Caco-2 (cell line): Measurements from ENCODE around the gene POLD1. TPM values are rescaled to one million over a fixed set of nuclear protein-coding genes. Genes with fewer than 3 reads are reported as not detected.

ENCODE experiments used
- BruUV-seq: library from RNA; stranded (reverse); fragments of 400-500 nt; replicated peaks from 2 replicates; lab custom pipeline; 2021; lab: Mats Ljungman, UMichigan
- CTCF ChIA-PET: fragments of 300-600 bp; sonication (Branson Sonifier 250); formaldehyde crosslinking; loops from one replicate; lab custom pipeline; 2022; ENCODE audit warnings: antibody characterized with exemption; lab: Charles Lee
- POLR2A ChIA-PET: fragments of 300-600 bp; sonication (Branson Sonifier 250); formaldehyde crosslinking; loops from one replicate; lab custom pipeline; 2022; ENCODE audit warnings: antibody characterized with exemption; lab: Charles Lee
- DNase-seq, 2 experiments: peaks; one replicate each; pipeline versions ENCODE4 v3.0.0 to v3.0.0-alpha.2; 2020 to 2022
- H3K27me3 ChIP-seq: replicated peaks from 2 replicates; pipeline ENCODE4 v1.6.0; 2011; ENCODE audit warnings: low read length; ENCODE audit not compliant: control insufficient read depth, insufficient read depth
- H3K36me3 ChIP-seq: 2 replicates; pipeline ENCODE4 v1.5.1; 2011; ENCODE audit warnings: low read length; ENCODE audit not compliant: control insufficient read depth, insufficient read depth
- H3K4me1 ChIP-seq: fragments of 250-450 bp; sonication (Bioruptor Pico); 2 replicates; pipeline ENCODE4 v1.5.1; 2020; ENCODE audit warnings: mild to moderate bottlenecking
- H3K4me3 ChIP-seq: 2 replicates; pipeline ENCODE4 v1.5.1; 2011; ENCODE audit warnings: low read depth, mild to moderate bottlenecking, control low read depth, low read length
- H3K9me3 ChIP-seq: fragments of 250-450 bp; sonication (Bioruptor Pico); 2 replicates; pipeline ENCODE4 v1.5.1; 2020; ENCODE audit warnings: mild to moderate bottlenecking, moderate library complexity
- H3K27ac Mint-ChIP-seq: one replicate; pipeline ENCODE4 v1.8.0; 2022; ENCODE audit warnings: mixed read lengths; ENCODE audit not compliant: unreplicated experiment
- H3K27me3 Mint-ChIP-seq: one replicate; pipeline ENCODE4 v1.8.0; 2022; ENCODE audit warnings: mixed read lengths; ENCODE audit not compliant: insufficient read depth, unreplicated experiment
- H3K36me3 Mint-ChIP-seq: one replicate; pipeline ENCODE4 v1.8.0; 2022; ENCODE audit warnings: mild to moderate bottlenecking, mixed read lengths; ENCODE audit not compliant: insufficient read depth, unreplicated experiment
- H3K4me1 Mint-ChIP-seq: one replicate; pipeline ENCODE4 v1.8.0; 2022; ENCODE audit warnings: low read depth, mixed read lengths; ENCODE audit not compliant: unreplicated experiment
- H3K4me3 Mint-ChIP-seq: one replicate; pipeline ENCODE4 v1.8.0; 2022; ENCODE audit warnings: mild to moderate bottlenecking, moderate library complexity, mixed read lengths; ENCODE audit not compliant: unreplicated experiment
- H3K9me3 Mint-ChIP-seq: one replicate; pipeline ENCODE4 v1.8.0; 2022; ENCODE audit warnings: mixed read lengths; ENCODE audit not compliant: unreplicated experiment
- intact Hi-C: fragments of 100-400 bp; cut with micrococcal nuclease; formaldehyde crosslinking; loops from one replicate; pipeline ENCODE4 v1.10.0; 2022; ENCODE audit not compliant: unreplicated experiment
- total RNA-seq: library from RNA; stranded (reverse); gene quantifications from 2 replicates; pipeline ENCODE4 v1.2.3, GENCODE V29; 2022
- TF ChIP-seq, protein P1 (sequence below), 2 experiments: fragments of 200-600 bp in 1 of 2; IDR thresholded peaks; 1 replicate in 1 of 2; 2 replicates in 1 of 2; pipeline versions ENCODE4 v1.5.1 to v1.8.0; 2011 to 2022; ENCODE audit warnings: antibody characterized with exemption in 1 of 2, control low read depth in 1 of 2, inconsistent platforms in 1 of 2, low read depth in 1 of 2, low read length in 1 of 2, mild to moderate bottlenecking in 1 of 2, moderate library complexity in 1 of 2; ENCODE audit not compliant: insufficient read depth in 1 of 2, severe bottlenecking in 1 of 2, unreplicated experiment in 1 of 2

Gene POLD1
- total RNA-seq, 1 experiment from 2014 or later, result 128 TPM

GRCh38 chr19:50406829-50407228, 22.7 kb downstream of the POLD1 start:
- no peak overlapping the region for H3K4me3 ChIP-seq
- H3K36me3 Mint-ChIP-seq, result peaks cover 69% of the 10 kb centered on the region
- TF ChIP-seq, protein P1, sequence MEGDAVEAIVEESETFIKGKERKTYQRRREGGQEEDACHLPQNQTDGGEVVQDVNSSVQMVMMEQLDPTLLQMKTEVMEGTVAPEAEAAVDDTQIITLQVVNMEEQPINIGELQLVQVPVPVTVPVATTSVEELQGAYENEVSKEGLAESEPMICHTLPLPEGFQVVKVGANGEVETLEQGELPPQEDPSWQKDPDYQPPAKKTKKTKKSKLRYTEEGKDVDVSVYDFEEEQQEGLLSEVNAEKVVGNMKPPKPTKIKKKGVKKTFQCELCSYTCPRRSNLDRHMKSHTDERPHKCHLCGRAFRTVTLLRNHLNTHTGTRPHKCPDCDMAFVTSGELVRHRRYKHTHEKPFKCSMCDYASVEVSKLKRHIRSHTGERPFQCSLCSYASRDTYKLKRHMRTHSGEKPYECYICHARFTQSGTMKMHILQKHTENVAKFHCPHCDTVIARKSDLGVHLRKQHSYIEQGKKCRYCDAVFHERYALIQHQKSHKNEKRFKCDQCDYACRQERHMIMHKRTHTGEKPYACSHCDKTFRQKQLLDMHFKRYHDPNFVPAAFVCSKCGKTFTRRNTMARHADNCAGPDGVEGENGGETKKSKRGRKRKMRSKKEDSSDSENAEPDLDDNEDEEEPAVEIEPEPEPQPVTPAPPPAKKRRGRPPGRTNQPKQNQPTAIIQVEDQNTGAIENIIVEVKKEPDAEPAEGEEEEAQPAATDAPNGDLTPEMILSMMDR (IDR thresholded peaks at IDR 0.05; ENCODE audit: insufficient read depth in 1 of 2, low read depth in 1 of 2, low read length in 1 of 2, severe bottlenecking in 1 of 2, unreplicated experiment in 1 of 2), result no peak
- H3K9me3 ChIP-seq, result no peaks in the 10 kb centered on the region
- H3K9me3 Mint-ChIP-seq, result no peaks in the 10 kb centered on the region
- H3K4me1 Mint-ChIP-seq, result no peaks in the 10 kb centered on the region
- intact Hi-C loops, result no loop called here
- H3K27me3 ChIP-seq, result no peaks in the 10 kb centered on the region
- peak overlapping the region; percentile 14 for H3K4me3 Mint-ChIP-seq
- H3K27ac Mint-ChIP-seq, result no peak overlapping the region
- DNase-seq, result no peak
- no TSS peak for BruUV-seq
- peaks cover 11% of the 10 kb centered on the region for H3K4me1 ChIP-seq
- H3K27me3 Mint-ChIP-seq, result no peaks in the 10 kb centered on the region
- CTCF ChIA-PET, result interaction anchor here (1.2 kb wide), 1 partner anchor 31 kb away, joined by 13 read pairs; the partner anchor contains the start of gene NR1H2
- POLR2A ChIA-PET, result no interaction called here
- H3K36me3 ChIP-seq, result peaks cover 4% of the 10 kb centered on the region

DNA sequence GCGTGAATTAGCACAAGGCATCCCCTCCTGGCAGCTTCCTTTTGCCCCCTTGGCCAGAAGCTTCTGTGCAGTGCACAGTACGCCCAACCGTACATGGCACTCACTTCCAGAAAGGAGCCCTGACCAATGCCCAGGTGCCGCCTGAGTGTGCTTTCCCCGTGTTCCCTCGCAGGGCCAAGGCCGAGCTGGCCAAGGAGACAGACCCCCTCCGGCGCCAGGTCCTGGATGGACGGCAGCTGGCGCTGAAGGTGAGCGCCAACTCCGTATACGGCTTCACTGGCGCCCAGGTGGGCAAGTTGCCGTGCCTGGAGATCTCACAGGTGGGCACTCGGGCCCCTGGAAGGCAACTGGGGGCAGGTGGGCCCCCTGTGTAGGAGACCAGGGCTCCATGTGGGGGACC, 25.2 kb downstream of the POLD1 start:
- peaks cover 7% of the 10 kb centered on the region for H3K36me3 ChIP-seq
- DNase-seq, result no peak
- H3K27ac Mint-ChIP-seq, result no peak overlapping the region
- no peak overlapping the region for H3K4me3 ChIP-seq
- H3K9me3 Mint-ChIP-seq, result no peaks in the 10 kb centered on the region
- no peaks in the 10 kb centered on the region for H3K9me3 ChIP-seq
- no TSS peak for BruUV-seq
- H3K36me3 Mint-ChIP-seq, result peaks cover 68% of the 10 kb centered on the region
- no peaks in the 10 kb centered on the region for H3K27me3 ChIP-seq
- POLR2A ChIA-PET, result interaction anchor here (0.5 kb wide), 1 partner anchor 101 kb away, joined by 3 read pairs; the partner anchor contains the start of gene JOSD2
- H3K27me3 Mint-ChIP-seq, result no peaks in the 10 kb centered on the region
- H3K4me3 Mint-ChIP-seq, result no peak overlapping the region
- TF ChIP-seq, protein P1 (IDR thresholded peaks at IDR 0.05; ENCODE audit: insufficient read depth in 1 of 2, low read depth in 1 of 2, low read length in 1 of 2, severe bottlenecking in 1 of 2, unreplicated experiment in 1 of 2), result no peak
- intact Hi-C loops, result no loop called here
- CTCF ChIA-PET, result interaction anchor here (1.4 to 1.6 kb wide), 2 partner anchors 41 to 51 kb away, joined by 4 to 6 read pairs; no protein-coding TSS in a partner anchor
- no peaks in the 10 kb centered on the region for H3K4me1 Mint-ChIP-seq
- peaks cover 11% of the 10 kb centered on the region for H3K4me1 ChIP-seq

DNA sequence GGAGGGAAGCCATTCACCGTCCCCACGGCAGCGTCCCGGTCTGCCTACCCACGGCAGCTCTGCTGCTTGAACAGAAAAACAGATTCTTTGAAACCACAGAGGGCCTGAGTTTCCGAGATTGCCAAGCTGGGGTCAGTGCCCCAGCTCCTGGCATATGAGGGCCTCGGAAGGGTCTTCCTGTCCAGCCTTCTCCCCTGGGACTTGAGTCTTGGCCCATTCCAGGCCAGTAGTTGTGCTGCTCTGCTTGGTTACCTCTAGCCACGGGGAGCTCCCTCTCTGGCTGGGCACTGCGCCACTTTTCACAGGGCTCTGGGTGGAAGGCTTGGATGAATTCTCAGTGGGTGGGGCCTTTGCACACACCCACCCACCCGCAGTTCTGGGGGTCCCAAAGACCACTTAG, 26.0 kb downstream of the POLD1 start:
- H3K4me3 Mint-ChIP-seq, result no peak overlapping the region
- TF ChIP-seq, protein P1 (IDR thresholded peaks at IDR 0.05; ENCODE audit: insufficient read depth in 1 of 2, low read depth in 1 of 2, low read length in 1 of 2, severe bottlenecking in 1 of 2, unreplicated experiment in 1 of 2), result no peak
- Histone ChIP-seq H3K27me3 (no peaks in the 10 kb centered on the region), H3K4me3 (no peak overlapping the region), H3K4me1 (peaks cover 11% of the 10 kb centered on the region), H3K36me3 (peaks cover 7% of the 10 kb centered on the region), H3K9me3 (no peaks in the 10 kb centered on the region)
- no peaks in the 10 kb centered on the region for H3K4me1 Mint-ChIP-seq
- DNase-seq, result no peak
- no peaks in the 10 kb centered on the region for H3K9me3 Mint-ChIP-seq
- H3K27ac Mint-ChIP-seq, result no peak overlapping the region
- ChIA-PET POLR2A (no interaction called here), CTCF (interaction anchor here (1.4 to 1.6 kb wide), 2 partner anchors 41 to 50 kb away, joined by 4 to 6 read pairs; no protein-coding TSS in a partner anchor)
- no TSS peak for BruUV-seq
- intact Hi-C loops, result no loop called here
- H3K36me3 Mint-ChIP-seq, result peaks cover 74% of the 10 kb centered on the region
- H3K27me3 Mint-ChIP-seq, result no peaks in the 10 kb centered on the region
